HL-60 (cell line): ENCODE results near the gene COQ8B.

Experiments
- GABPA ChIP-seq: IDR thresholded peaks from 2 replicates; pipeline ENCODE4 v1.6.1; 2012; ENCODE audit warnings: low read depth
- POLR2AphosphoS5 ChIP-seq: IDR thresholded peaks from 2 replicates; pipeline ENCODE4 v1.6.1; 2012; ENCODE audit warnings: low read depth
- TF ChIP-seq, protein P1 (sequence below): IDR thresholded peaks from one replicate; pipeline ENCODE4 v1.5.1; 2011; ENCODE audit warnings: low read length, control low read depth, inconsistent platforms; ENCODE audit not compliant: insufficient read depth
- TF ChIP-seq, protein P2 (sequence below): IDR thresholded peaks from 2 replicates; pipeline ENCODE4 v1.6.1; 2012; ENCODE audit warnings: low read depth; ENCODE audit not compliant: insufficient replicate concordance

DNA sequence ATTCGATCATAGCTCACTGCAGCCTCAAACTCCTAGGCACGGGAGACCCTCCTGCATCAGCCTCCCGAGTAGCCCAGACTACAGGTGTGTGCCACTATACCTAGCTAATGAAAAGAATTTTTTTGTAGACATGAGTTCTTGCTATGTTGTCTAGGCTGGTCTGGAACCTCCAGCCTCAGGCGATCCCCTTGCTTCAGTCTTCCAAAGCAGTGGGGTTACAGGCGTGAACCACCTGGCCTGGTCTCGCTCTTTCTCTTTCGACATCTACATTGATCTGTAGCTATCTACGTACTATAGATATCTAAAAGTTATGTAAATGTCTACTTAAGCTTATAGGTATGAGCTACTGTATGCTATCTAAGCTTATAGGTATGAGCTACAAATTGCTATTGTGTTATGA, 58.7 kb downstream of the COQ8B start:
- TF ChIP-seq, protein P1, sequence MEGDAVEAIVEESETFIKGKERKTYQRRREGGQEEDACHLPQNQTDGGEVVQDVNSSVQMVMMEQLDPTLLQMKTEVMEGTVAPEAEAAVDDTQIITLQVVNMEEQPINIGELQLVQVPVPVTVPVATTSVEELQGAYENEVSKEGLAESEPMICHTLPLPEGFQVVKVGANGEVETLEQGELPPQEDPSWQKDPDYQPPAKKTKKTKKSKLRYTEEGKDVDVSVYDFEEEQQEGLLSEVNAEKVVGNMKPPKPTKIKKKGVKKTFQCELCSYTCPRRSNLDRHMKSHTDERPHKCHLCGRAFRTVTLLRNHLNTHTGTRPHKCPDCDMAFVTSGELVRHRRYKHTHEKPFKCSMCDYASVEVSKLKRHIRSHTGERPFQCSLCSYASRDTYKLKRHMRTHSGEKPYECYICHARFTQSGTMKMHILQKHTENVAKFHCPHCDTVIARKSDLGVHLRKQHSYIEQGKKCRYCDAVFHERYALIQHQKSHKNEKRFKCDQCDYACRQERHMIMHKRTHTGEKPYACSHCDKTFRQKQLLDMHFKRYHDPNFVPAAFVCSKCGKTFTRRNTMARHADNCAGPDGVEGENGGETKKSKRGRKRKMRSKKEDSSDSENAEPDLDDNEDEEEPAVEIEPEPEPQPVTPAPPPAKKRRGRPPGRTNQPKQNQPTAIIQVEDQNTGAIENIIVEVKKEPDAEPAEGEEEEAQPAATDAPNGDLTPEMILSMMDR: no peak
- TF ChIP-seq, protein P2, sequence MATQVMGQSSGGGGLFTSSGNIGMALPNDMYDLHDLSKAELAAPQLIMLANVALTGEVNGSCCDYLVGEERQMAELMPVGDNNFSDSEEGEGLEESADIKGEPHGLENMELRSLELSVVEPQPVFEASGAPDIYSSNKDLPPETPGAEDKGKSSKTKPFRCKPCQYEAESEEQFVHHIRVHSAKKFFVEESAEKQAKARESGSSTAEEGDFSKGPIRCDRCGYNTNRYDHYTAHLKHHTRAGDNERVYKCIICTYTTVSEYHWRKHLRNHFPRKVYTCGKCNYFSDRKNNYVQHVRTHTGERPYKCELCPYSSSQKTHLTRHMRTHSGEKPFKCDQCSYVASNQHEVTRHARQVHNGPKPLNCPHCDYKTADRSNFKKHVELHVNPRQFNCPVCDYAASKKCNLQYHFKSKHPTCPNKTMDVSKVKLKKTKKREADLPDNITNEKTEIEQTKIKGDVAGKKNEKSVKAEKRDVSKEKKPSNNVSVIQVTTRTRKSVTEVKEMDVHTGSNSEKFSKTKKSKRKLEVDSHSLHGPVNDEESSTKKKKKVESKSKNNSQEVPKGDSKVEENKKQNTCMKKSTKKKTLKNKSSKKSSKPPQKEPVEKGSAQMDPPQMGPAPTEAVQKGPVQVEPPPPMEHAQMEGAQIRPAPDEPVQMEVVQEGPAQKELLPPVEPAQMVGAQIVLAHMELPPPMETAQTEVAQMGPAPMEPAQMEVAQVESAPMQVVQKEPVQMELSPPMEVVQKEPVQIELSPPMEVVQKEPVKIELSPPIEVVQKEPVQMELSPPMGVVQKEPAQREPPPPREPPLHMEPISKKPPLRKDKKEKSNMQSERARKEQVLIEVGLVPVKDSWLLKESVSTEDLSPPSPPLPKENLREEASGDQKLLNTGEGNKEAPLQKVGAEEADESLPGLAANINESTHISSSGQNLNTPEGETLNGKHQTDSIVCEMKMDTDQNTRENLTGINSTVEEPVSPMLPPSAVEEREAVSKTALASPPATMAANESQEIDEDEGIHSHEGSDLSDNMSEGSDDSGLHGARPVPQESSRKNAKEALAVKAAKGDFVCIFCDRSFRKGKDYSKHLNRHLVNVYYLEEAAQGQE: no peak
- TF ChIP-seq GABPA (no peak), POLR2AphosphoS5 (no peak)
